SK-N-MC (cell line): ENCODE results near the gene GRK2.
"Not testable (repeated sequence)": the region's sequence is repeated elsewhere in the genome, so short reads cannot be mapped to it uniquely, and the experiment has no call there.

ENCODE experiments used
- EZH2 ChIP-seq: fragments of 200-600 bp; sonication (generic); IDR thresholded peaks from one replicate; pipeline ENCODE4 v1.6.1; 2017; ENCODE audit warnings: antibody characterized with exemption
- FOXP2 ChIP-seq: optimal IDR thresholded peaks from 2 replicates; pipeline ENCODE3; 2011; ENCODE audit warnings: mild to moderate bottlenecking, moderate library complexity; ENCODE audit not compliant: insufficient read depth; ENCODE audit errors: extremely low read length, control extremely low read depth
- POLR2AphosphoS5 ChIP-seq: IDR thresholded peaks from 2 replicates; pipeline ENCODE4 v1.6.1; 2012; ENCODE audit warnings: mild to moderate bottlenecking, low read depth, low read length, borderline replicate concordance

DNA sequence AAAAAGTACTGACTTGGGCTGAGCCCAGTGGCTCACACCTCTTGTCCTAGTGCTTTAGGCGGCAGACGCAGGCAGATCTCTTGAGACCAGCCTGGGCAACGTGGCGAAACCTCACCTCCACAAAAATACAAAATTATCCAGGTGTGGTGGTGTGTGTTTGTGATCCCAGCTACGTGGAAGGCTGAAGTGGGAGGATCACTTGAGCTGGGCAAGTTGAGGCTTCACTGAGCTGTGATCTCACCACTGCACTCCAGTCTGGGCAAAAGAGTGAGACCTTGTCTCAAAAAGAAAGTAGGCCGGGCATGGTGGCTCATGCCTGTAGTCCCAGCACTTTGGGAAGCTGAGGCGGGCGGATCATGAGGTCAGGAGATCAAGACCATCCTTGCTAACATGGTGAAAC is 31.7 kb upstream of the GRK2 start:
- TF ChIP-seq POLR2AphosphoS5, EZH2, FOXP2: not testable (repeated sequence)
